Measurements from ENCODE around the gene ZNF780B.

ZNF780B gene

DNA sequence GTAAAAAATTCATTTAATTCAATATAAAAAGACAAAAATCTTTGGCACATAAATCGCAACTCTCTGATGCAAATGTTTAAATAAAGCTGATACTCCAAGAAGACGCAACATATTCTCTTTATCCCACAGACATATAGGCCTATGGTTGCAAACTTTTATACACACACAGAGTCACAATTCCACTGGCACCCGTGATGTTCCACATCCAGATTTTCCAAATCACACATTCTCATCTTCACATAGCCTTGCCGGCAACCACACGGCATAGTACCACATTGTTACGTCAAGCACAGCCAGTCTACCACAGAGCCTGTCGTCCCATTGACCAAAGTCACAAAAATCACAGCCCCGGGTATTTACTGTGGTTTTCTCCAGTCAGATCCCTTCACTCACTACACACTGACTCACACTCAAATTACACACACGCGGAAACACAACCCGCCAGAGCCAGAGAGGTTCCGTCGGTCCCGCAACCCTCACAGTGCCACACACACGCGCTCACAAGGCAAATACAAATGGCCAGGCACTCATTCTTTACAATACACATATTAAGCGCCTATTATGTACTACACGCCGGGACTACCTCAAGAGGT, 59.7 kb downstream of the ZNF780B start:
- DNase-seq (ENCODE audit: insufficient read length) (no peak), FAIRE-seq (no peak)
- TF ChIP-seq POLR2AphosphoS5 (IDR thresholded peaks at IDR 0.05; ENCODE audit: low read depth, low read length) (no peak), POLR2A (IDR thresholded peaks at IDR 0.05; ENCODE audit: low read depth, low read length) (no peak)

DNA sequence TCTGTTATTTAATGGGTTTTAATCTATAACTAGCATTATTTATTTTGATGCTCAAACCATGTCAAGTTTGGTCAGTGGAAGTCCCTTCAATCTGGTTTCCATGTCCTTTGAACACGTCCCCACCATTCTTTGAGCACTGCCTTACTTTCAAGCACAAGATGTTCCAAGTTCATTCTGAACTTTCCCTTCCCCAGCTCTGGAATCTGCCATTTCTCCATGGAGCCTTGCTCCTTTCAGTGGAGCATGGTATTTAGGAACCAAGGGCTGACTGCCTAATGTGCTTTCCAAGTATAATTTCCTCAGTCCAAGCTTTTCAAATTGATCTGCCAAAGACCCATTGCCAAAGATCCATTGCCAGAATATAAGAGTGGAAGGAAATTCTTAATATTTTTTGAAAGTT, 60.2 kb downstream of the ZNF780B start:
- TF ChIP-seq POLR2A (IDR thresholded peaks at IDR 0.05; ENCODE audit: low read depth, low read length), result no peak
- no peak for TF ChIP-seq POLR2AphosphoS5 (IDR thresholded peaks at IDR 0.05; ENCODE audit: low read depth, low read length)
- no peak for TF ChIP-seq TAF1 (IDR thresholded peaks at IDR 0.05; ENCODE audit: borderline replicate concordance, low read depth, low read length)
- DNase-seq (ENCODE audit: insufficient read length) (no peak), FAIRE-seq (no peak)

DNA sequence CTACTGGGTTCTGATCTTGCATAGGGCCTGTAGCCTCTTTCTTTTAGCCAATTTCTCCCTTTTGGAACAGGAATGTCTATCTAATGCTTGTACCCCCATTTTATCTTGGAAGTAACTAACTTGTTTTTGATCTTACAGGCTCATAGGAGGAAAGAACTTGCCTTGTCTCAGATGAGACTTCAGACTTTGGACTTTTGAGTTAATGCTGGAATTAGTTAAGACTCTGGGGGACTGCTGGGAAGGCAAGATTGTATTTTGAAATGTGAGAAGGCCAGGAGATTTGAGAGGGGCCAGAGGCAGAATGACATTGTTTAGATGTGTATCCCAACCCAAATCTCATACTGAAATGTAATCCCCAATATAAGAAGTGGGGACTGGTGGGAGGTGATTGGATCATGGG, 61.7 kb downstream of the ZNF780B start:
- TF ChIP-seq POLR2A (IDR thresholded peaks at IDR 0.05; ENCODE audit: low read depth, low read length), result no peak
- no peak for TF ChIP-seq POLR2AphosphoS5 (IDR thresholded peaks at IDR 0.05; ENCODE audit: low read depth, low read length)
- no peak for TF ChIP-seq TAF1 (IDR thresholded peaks at IDR 0.05; ENCODE audit: borderline replicate concordance, low read depth, low read length)
- FAIRE-seq (no peak), DNase-seq (ENCODE audit: insufficient read length) (no peak)

DNA sequence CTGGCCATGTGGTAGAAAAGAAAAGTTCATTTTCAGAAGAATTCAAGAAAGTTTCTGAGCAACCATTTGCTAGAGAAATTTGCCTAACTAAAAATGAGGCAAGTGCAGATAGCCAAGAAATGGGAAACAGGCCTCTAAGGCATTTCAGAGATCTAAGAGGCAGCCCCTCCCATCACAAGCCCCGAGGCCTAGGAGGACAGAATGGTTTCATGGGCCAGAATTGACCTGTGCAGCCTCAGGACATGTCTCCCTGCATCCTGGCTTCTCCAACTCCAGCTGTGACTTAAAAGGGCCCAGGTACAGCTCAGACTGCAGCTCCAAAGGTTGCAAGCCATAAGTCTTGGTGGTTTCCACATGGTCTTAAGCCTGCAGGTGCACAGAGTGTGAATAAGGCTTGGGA, 62.4 kb downstream of the ZNF780B start:
- no peak for FAIRE-seq
- TF ChIP-seq POLR2AphosphoS5 (IDR thresholded peaks at IDR 0.05; ENCODE audit: low read depth, low read length) (no peak), TAF1 (IDR thresholded peaks at IDR 0.05; ENCODE audit: borderline replicate concordance, low read depth, low read length) (no peak), POLR2A (IDR thresholded peaks at IDR 0.05; ENCODE audit: low read depth, low read length) (no peak)
- DNase-seq (ENCODE audit: insufficient read length), result no peak

DNA sequence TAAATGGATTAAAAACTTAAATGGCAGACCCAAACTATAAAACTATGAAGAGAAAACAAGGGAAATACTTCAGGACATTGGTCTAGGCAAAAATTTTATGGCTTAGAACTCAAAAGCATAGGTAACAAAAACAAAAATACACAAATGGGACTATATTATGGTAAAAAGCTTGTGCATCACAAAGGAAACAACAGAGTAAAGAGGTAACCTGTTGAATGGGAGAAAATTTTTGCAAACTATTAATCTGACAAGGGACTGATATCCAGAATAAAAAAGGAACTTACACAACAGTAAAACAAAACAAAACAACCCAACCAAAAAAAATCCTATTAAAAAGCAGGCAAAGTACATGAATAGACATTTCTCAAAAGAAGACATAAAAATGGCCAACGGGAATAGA, 68.4 kb downstream of the ZNF780B start:
- no peak for FAIRE-seq

DNA sequence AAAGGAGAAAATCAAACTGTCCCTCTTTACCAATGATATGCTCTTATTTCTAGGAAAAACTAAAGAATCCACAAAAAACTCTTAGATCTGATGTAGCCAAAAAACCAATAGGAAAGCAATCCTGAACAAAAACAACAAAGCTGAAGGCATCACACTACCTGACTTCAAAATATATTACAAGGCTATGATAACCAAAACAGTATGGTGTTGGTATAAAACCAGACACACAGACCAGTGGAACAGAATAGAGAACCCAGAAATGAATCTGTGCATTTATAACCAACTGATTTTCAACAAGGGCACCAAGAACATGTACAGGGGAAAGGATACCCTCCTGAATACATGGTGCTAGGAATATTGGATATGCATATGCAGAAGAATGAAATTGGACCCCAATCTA, 68.9 kb downstream of the ZNF780B start:
- DNase-seq (ENCODE audit: insufficient read length), result no peak
- no peak for FAIRE-seq
- TF ChIP-seq TAF1 (IDR thresholded peaks at IDR 0.05; ENCODE audit: borderline replicate concordance, low read depth, low read length) (no peak), POLR2A (IDR thresholded peaks at IDR 0.05; ENCODE audit: low read depth, low read length) (no peak), POLR2AphosphoS5 (IDR thresholded peaks at IDR 0.05; ENCODE audit: low read depth, low read length) (no peak)

More for the DNA sequence above, 68.4 kb downstream of the ZNF780B start:
- TF ChIP-seq POLR2AphosphoS5 (IDR thresholded peaks at IDR 0.05; ENCODE audit: low read depth, low read length) (no peak), TAF1 (IDR thresholded peaks at IDR 0.05; ENCODE audit: borderline replicate concordance, low read depth, low read length) (no peak), POLR2A (IDR thresholded peaks at IDR 0.05; ENCODE audit: low read depth, low read length) (no peak)
- DNase-seq (ENCODE audit: insufficient read length), result no peak

DNA sequence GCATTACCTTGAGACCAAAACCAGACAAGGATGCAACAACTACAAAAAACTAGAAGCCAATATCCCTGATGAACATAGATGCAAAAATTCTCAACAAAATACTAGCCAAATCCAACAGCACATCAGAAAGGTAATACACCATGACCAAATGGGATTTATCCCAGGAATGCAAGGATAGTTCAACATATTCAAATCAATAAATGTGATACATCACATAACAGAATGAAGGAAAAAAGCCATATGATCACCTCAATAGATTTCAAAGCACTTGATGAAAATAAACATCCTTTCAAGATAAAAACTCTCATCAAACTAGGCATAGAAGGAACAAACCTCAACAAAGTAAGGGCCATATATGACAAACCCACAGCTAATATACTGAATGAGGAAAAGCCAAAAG, 69.4 kb downstream of the ZNF780B start:
- TF ChIP-seq POLR2AphosphoS5 (IDR thresholded peaks at IDR 0.05; ENCODE audit: low read depth, low read length), result no peak
- TF ChIP-seq POLR2A (IDR thresholded peaks at IDR 0.05; ENCODE audit: low read depth, low read length), result no peak
- TF ChIP-seq TAF1 (IDR thresholded peaks at IDR 0.05; ENCODE audit: borderline replicate concordance, low read depth, low read length), result no peak
- FAIRE-seq (no peak), DNase-seq (ENCODE audit: insufficient read length) (no peak)

DNA sequence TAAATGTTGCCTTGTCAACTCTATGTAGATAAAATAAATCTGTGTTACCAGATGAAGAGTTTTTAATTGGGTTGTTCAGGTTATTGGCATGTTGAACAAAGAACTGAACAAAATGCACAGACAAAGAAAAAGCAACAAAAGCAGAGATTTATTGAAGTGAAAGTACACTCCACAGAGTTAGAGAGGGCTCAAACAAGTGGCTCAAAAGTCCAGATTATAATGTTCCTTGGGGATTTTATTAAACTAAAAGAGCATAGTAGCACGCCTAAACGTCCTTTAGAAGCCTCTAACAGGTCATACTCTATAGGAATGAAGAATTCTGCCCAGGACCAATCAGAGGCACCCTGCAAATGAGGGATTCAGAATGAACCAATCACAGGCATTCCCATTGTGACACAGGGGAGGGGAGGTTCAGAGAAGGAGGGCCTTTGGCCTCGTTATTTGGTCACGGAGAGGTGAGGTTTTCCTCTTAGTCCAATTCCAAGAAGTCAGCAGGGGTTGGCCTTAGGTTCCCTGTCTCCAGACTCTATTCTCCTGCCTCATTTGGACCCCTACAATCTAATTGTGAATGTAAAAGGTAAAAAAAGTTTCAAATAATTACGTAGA, 72.2 kb downstream of the ZNF780B start:
- TF ChIP-seq POLR2AphosphoS5 (IDR thresholded peaks at IDR 0.05; ENCODE audit: low read depth, low read length), result no peak
- no peak for TF ChIP-seq POLR2A (IDR thresholded peaks at IDR 0.05; ENCODE audit: low read depth, low read length)
- no peak for TF ChIP-seq TAF1 (IDR thresholded peaks at IDR 0.05; ENCODE audit: borderline replicate concordance, low read depth, low read length)
- FAIRE-seq (no peak), DNase-seq (ENCODE audit: insufficient read length) (no peak)

DNA sequence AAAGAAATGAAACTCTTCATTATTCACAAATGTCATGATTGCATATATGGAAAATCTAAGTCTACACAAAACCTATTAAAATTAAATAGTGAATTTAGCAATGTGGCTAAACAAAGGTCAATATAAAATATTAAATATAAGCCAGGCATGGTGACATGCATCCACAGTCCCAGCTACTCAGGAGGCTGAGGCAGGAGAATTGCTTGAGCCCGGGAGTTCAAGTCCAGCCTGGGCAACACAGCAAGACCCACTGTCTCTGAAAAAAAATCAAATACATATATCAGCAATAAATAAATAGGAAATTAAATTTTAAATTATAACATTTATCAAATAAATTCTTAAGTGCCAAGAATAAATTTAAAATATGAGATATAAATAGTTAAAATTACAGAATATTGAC, 73.1 kb downstream of the ZNF780B start:
- DNase-seq (ENCODE audit: insufficient read length), result no peak
- FAIRE-seq, result no peak
- TF ChIP-seq POLR2A (IDR thresholded peaks at IDR 0.05; ENCODE audit: low read depth, low read length) (no peak), TAF1 (IDR thresholded peaks at IDR 0.05; ENCODE audit: borderline replicate concordance, low read depth, low read length) (no peak), POLR2AphosphoS5 (IDR thresholded peaks at IDR 0.05; ENCODE audit: low read depth, low read length) (no peak)
